Stimulated activated CD8-positive, alpha-beta memory T cell treated with anti-CD3 and anti-CD28 coated beads, Interleukin-7, amount 100 ng/mL, for 48 hours (primary cell): Measurements from ENCODE around the gene DISC1.

ENCODE experiments used
- DNase-seq, 2 donors: peaks; one replicate each; pipeline ENCODE4 v3.0.0-alpha.2; 2020; ENCODE audit warnings: low read depth in 1 of 2; ENCODE audit errors: extremely low read depth in 1 of 2

DISC1 gene

DNA sequence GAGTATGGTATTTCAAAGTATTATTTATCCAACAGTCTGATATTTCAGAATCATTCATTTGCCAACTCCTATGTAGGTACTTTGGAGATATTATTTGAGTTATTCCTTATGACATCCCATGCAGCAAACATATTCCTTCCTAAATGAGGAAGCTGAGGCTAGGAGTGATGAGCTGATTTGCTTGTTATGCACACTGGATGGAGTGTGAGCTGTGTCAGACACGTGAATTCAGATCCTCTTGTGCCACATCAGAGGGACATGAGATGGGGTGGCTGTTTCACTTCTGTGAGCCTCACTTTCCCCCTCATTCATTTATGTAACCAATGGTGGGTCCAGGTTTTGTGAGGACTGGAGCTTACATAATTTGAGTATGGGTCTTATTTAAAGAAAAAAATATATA is 215.9 kb downstream of the DISC1 start:
- DNase-seq, result no peak

DNA sequence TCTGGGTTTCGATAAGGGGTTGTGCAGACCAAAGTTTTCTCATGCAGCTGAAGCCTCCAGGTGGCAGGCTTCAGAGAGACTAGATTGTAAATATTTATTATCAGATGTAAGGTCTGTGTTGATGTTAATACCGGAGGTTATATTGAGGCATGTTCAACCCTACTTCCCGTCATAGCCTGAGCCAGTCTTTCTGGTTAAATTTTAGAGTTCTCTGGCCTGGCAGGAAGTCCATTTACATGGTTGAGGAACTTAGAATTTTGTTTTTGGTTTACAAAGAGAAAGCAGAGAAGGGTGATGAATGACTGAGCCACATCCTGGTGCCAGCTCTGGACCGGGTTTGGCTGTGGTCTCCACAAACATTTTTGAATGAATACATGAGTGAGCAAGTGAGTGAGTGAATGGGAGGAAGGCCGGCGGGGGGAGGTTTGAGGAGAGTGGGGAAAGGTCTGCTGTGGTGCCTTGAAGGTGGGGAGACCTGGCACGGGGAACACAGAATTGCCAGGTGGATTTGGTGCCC is 218.5 kb downstream of the DISC1 start:
- DNase-seq, result no peak

DNA sequence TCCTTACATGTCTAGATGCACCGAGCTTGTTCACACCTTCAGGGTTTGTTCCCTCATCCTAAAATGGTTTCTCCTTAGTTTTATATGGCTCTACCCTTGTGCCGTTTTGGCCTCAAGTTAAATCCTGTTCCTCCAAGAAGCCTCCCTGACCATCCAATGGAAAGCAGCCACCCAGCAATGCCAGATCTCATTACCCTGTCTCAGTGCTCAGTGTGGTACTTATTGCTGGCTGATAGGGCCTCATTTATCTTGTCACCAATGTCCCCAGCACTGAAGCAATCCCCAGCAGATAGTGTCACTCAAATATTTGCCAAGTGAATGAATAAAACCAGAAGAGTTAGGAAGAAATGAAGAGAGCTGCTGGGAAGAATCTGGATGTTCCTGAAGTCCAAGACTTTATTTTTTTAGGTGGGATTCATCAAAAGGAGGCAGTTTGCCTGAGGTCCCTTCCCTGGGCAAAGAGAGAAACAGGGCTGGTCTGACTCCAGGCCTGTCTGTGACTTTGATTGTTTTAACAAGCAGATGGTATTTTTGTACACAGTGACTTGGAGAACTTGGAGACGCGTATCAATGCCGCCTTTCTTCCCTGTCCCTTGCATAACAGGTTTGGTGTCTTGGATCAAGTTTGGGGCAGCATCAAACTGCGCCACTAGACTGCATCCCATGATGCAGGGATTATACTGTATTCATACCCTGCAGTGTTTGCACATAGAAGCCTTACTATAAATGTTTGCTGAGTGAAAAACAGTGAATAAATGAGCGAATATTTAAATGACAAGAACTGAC is 221.2 kb downstream of the DISC1 start:
- DNase-seq, result no peak

- no peak for DNase-seq
Observed at GRCh38 chr1:231849981-231850380, 223.4 kb downstream of the DISC1 start.

DNA sequence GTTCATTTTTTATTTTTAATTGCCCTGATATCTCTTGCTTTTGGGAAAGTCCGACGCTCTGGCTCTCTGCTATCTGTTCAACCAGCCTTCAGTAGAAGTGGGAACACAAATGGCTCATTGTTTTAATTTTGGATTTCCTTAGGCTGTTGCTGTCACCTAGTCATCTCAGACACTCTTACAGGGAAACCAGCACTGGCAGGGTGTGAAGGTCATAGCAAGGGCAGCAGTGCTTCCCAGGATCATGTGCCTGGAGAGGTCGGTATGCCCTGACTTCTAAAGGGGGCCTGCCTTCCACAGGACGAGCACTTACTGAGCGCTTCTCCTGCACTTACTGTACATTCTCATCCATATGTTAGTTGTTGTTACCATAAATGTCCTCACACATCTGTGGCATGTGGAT is 224.2 kb downstream of the DISC1 start:
- no peak for DNase-seq

- no peak for DNase-seq
Observed at GRCh38 chr1:231853588-231854207, 227.1 kb downstream of the DISC1 start.

- DNase-seq, result no peak
Observed at GRCh38 chr1:231855361-231855760, 228.8 kb downstream of the DISC1 start.

DNA sequence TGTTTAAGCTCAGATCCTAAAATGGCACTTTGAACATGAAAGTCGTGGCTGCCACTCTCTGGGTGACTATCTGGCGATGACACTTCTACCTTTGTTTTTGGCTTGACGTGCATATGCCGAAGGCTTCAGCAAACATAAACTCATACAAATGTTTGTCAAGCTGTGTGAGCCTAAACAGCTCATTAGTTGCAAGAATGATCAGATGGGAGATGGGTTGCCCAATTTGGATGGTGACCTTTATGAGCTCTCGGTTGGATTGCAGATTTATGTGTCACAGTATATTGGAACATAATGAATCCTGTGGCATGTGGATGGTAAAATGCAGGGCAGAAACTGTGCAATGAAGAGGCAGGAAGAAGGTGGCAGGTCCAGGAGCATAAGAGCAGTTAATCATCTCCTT is 229.3 kb downstream of the DISC1 start:
- no peak for DNase-seq

- no peak for DNase-seq
Observed at GRCh38 chr1:231856426-231856825, 229.8 kb downstream of the DISC1 start.

DNA sequence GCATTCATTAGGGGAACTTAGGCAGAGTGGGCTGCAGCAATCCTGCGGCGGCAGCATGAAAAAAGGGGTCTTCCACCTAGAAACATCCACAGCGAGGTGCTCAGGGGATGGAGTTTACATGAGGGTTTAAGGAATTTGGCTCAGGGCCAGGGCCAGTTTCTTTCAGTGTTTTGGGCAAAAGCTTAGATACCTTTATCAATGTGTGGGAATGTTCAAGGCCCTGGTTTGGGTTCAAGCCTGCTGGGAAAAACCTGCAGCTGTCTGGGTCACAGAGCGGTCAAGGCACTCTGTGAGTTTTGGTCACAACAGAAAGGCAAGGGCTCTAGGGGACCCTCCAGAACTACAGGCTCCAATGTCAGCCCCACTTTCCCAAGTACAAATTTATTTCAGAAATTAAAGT is 230.3 kb downstream of the DISC1 start:
- no peak for DNase-seq

GRCh38 chr1:231857609-231858135 is 231.1 kb downstream of the DISC1 start:
- no peak for DNase-seq

DNA sequence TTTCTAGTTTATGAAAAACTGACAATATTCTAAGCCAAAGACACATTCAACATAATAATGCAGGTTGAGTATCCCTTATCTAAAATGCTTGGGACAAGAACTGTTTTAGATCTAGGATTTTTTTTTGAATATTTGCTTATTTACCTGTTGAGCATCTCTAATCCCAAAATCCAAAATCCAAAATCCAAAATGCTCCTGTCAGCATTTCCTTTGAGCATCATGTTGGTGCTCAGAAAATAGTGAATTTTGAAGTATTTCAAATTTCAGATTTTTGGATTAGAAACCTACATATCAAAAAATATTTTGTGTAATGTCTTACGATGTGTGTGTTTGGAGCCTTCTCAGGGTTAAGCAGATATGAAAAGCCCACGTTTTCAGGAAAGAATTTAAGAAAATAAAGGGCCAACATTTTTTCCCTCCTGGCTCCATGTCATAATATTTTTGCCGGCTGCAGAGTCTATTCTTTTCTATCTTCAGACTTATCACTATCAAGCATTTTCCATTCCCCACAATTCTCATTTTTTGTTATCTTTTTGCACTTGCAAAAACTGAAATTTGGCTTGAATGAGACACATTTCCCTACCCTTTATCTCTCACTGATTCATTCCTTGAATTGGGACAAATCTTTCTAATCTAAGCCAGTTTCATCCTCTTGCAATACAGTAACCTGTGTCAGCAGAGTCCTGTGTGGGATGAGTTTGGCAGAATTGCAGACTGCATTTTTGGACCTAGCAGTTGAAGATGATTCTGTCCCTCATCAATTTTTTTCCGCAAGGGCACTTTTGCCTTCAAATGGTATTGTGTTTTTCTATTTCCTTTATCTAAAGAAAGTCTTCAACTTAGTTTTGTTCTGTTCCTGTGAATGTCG is 233.9 kb downstream of the DISC1 start:
- DNase-seq, result no peak

DNA sequence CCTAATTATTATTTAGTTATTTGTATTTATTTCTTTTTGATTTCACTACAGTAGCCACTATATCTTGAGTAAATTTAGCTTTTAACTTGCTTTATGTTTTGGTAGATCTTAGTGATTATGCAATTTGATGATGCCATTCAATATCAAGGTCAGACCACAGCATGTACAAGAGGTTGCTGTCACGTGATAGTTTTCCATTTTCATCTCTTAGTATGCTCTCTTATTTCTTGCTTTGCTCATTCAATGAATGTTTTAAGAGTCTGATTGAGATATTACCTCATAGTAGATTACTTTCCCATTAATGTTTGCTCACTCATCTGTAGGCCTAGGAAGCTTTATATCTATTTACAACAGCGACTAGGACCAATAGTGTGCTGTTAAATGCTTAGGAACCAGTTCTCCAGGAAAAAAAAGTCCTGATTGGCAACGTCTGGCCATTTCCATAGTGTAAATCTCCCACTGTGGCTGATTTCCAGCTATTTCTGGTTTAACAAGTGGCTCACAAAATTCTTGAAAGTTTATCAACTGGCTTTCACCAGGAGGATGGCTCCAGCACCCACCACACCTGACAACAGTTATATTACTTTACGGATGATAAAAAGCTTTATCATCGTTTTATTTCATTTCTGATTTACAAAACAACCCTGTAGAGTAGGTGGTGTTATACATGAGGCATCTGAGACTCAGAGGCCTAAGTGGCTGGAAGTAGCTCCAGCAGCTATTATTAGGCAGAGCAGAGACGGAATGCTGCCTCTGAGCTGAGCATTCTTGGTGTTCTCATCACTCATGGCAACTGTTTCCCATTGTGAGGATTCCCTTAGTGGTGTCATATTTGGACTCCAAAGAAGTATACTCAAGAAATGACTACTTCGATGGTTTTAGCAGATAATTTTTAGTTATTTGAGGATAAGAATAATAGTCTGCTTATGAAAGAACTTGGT is 235.2 kb downstream of the DISC1 start:
- no peak for DNase-seq

GRCh38 chr1:231862611-231863010 is 236.0 kb downstream of the DISC1 start:
- DNase-seq, result no peak

DNA sequence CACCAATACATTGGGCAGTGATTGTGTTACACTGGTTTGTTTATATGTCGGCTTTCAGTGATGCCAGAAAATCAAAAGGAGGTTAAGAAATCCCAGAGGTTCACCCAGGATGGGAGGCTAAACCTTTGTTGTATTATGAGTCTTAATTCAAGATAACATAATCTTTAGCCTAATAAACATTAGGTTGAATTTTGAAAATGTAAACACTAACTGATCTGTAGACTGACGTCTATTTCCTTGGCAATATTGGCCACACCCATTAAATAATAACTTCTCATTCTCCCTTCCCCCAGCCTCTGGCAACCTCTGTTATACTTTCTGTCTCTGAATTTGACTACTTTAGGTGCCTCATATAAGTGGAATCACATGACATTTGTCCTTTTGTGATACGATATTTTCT is 238.7 kb downstream of the DISC1 start:
- no peak for DNase-seq

DNA sequence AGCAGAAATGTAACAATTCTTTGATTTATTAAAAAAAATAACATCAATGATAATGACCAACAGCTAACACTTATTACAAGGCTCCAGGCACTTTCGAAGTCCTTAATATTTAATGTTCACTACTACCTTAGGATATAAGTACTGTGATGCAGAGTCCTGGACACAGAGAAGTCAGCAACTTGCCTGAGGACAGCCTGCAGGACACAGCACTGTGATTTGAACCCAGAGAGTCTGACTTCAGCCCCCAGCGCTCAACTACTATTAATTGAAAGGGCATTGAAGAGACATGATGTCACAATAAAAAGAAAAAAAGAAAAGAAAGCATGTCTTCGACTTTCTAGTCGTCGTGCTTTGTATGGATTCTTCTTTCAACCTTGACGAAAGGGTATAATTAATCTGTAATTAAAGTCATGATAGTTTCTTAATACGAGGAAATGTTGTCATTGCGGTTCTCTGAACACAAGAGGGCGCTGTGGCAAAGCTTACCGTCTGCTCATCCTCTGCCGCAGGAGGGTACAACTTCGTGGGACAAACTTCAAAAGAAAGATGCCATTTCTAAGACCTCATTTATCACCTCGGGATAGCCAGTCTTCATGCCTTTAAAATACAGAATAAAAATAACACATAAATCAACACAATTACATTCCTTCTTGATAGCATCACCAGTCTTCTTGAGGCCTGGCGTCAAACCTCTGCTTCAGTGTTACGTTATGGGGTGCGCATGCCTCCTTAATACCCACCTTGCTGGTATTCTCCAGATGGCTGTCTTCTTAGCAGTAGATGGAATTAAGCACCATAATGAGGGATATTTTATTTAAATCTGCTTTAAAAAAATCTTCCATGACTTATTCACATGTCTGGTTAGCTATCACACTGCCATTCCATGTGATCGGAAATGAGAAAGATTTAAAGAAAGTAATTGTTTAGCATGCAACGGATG is 240.1 kb downstream of the DISC1 start:
- peak in 1 of 2 donors; percentile 11 for DNase-seq

- DNase-seq, result no peak
Observed at GRCh38 chr1:231867607-231868006, 241.0 kb downstream of the DISC1 start.

GRCh38 chr1:231869364-231869763 is 242.8 kb downstream of the DISC1 start:
- DNase-seq, result no peak

- no peak for DNase-seq
Observed at GRCh38 chr1:231871471-231871870, 244.9 kb downstream of the DISC1 start.
